Endothelial cell of hepatic sinusoid (primary cell): Measurements from ENCODE around the gene TICRR.
"Not testable (repeated sequence)": the region's sequence is repeated elsewhere in the genome, so short reads cannot be mapped to it uniquely, and the experiment has no call there.

Experiments
- in situ Hi-C: cut with HindIII; loops from 2 replicates; pipeline ENCODE4 v1.10.0; 2017; ENCODE audit warnings: low sequenced_read_pairs

TICRR gene

DNA sequence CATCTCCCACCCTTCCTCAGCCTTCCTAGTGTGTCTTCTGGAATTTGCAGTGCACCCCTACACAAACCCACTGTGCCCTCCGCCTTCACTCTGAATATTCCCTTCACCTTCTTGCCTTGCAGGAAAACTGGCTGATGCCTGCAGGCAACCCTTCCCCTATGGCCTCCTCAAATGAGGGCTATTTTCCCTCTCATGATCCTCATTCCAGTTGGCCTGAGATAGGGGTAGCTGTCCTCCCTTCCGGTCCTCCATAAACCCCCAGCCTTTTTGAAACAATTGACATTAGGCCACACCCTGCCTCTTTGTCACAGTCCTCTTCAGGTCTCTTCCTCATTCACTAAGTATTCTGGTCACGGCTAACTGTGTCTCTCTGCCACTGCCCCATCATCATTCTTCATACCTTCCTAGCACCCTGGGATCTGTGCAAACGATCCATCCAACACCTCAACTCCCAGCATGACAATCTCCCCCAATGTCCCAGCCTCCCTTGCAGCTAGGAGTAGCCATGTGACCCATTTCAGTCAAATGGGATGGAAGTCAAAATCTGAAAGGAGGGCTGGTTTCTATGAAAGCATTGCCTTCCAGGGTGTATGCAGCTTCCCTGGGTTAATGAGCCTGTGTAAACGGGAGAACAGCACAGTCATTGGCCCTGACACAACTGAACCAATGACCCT lies 8.5 kb upstream of the TICRR start:
- in situ Hi-C loops, result no loop called here

DNA sequence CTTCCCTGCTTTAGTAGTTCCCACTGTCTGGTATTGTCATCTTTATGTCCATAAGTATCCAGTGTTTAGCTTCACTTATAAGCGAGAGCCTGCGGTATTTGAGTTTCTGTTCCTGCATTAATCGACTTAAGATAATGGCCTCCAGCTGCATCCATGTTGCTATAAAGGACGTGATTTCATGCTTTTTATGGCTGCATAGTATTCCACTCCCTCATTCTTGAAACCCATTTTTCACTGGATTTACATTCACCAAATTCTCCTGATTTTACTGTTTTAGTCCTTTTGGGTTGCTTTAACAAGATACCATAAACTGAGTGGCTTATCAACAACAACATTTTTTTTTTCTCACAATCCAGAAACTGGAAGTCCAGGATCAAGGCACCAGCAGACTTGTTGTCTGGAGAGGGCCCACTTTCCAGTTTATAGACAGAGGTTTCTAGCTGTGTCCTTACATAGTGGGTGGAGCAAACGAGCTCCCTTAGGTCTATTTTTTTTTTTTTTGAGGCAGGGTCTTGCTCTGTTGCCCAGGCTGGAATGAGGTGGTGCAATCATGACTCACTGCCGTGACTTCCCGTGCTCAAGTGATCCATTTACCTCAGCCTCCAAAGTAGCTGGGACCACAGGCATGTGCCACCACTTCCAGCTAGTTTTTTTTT lies 6.1 kb upstream of the TICRR start:
- in situ Hi-C loops, result no loop called here

DNA sequence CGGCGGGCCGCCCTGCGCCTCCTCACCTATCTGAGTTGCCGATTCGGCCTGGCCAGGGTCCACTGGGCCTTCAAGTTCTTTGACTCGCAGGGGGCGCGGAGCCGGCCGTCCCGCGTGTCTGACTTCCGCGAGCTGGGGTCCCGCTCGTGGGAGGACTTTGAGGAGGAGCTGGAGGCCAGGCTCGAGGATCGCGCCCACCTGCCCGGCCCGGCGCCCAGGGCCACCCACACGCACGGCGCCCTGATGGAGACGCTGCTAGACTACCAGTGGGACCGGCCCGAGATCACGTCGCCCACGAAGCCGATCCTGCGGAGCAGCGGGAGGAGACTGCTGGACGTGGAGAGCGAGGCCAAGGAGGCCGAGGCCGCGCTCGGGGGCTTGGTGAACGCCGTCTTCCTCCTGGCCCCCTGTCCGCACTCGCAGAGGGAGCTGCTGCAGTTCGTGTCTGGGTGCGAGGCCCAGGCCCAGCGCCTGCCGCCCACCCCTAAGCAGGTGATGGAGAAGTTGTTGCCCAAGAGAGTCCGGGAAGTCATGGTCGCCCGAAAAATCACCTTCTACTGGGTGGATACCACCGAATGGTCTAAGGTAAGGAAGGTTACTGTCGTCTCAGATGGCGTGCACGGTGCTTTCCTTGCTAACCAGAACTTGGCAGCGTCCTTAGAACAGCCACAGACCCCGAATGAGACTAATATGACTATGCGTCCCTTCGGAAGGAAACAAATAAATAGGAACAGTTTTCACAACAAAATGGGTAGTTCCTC lies 567 bp downstream of the TICRR start:
- in situ Hi-C loops, result no loop called here

DNA sequence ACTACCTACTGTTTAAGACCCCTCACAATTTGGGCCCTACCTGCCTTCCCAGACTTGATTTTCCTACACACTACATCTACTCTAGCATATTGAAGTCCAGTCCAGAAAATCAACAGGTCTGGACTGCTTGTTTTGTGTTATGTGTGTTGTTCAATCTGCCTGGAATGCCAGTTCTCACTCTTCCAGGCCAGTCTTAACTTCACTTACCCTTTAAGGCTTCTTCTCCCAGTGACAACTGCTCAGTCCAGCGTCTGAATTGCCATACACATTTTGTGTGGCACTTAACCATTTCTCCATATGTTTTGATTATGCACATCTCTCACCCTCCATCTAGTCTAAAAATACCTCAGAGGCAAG lies 1.1 kb downstream of the TICRR start:
- in situ Hi-C loops, result no loop called here

DNA sequence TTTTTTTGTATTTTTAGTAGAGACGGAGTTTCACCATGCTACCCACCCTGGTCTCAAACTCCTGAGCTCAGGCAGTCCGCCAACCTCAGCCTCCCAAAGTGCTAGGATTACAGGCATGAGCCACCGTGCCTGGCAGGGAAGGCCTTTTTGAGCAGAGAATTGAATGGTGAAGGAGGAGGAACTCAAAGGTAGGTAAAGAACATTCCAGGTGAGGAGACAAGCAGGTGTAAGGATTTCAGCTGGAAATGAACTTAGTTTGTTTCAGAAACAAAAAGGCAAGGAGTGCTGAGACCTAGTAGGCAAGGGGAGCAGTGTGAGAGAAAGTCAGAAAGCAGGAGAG lies 2.5 kb downstream of the TICRR start:
- in situ Hi-C loops, result no loop called here

DNA sequence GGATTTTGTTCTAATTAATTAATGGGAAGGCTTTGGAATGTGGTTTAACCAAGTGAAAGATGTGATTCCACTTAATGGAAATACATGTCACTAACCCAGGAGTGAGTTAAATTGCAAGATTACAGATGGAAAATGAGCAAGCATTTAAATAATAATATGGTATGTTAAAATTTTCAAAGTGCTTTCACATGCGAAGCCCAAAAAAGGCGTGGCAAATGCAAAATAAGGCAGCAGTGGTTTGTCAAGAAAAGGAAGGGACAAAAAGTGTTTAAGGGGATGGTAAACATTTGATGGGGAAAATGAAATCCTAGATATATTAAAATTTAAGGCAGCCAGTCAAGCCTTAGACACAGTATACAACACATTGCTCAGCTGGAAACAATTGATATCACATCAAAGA lies 2.9 kb downstream of the TICRR start:
- in situ Hi-C loops, result no loop called here

DNA sequence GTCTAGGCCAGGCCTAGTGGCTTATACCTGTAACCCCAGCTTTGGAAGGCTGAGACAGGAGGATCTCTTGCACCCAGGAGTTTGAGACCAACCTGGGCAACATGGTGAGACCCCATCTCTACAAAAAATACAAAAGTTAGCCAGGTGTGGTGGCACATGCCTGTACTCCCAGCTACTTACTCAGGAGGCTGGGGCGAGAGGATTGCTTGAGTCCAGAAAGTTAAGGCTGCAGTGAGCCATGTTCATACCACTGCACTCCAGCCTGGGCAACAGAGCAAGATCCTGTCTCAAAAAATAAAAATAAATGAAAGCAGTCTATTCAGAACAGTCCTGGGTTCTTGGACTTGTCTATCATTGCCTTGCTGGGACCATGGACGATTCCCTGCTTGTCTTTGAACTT lies 5.5 kb downstream of the TICRR start:
- in situ Hi-C loops, result not testable (repeated sequence)

DNA sequence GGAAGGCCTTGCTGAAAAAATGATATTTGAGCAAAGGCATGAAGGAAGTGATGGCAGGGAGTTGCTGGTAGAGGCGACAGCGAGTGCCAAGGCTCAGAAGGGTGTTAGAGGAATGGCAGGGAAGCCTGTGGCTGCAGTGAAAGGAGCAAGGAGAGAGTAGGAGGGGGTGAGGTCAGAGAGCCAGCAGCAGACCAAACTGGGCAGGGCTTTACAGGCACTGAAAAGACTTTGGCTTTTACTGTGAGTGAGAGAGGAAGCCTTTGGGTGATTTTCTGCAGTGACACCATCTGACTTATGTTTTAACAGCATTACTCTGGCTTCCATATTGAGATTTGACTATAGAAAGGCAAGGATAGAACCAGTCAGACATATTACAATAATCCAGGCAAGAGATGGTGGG lies 11.4 kb downstream of the TICRR start:
- in situ Hi-C loops, result no loop called here

DNA sequence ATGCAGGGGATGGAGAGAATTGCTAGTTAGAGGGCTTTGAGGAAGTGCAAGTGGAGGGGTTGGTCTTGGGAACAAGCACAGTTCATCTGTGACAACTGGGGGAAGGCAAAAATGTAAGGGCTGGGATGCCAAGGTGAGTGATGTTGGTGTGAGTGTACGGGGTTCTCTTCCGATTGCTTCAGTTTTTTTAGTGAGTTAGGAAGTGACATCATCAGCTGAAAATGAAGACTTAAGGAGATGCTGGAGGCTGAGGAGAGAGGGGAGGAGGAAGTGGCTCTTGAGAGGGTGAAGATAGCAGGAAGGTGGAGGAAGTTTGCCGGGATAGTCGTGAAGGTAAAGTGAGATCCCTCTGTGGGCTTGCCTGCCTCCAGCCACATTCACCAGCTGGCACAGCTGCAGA lies 12.7 kb downstream of the TICRR start:
- in situ Hi-C loops, result no loop called here

DNA sequence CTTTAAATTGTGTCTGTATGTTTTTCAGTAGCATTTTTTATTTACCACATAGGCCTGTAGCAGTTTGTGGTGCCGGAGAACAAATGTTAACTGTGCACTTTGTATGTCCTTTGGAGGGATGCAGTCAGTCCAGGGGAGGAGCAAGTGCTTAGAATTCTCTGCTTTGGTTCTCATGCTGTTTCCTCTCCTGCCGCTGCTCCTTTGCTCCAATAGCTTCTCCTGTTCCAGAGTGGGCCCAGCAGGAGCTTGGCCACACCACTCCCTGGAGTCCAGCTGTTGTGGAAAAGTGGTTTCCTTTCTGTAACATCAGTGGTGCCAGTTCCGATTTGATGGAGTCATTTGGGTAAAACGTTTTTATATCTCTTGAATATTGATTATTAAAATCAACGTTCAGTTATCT lies 16.6 kb downstream of the TICRR start:
- in situ Hi-C loops, result no loop called here

DNA sequence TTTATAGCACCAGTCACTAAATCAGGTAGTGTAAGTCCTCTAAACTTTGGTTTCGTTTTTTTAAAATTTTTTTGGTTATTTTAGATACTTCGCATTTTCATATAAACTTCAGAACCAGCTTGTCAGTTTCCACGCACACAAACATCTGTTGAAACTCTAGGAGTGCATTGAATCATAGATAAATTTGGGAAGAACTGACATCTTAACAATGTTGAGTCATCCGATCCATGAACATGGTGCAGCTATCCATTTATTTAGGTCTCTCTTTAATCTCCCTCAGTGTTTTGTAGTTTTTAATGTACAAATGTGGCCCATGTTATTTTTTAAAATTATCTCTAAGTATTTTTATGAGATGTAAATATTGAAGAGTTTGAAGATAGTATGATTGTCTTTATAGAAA lies 17.7 kb downstream of the TICRR start:
- in situ Hi-C loops, result no loop called here

DNA sequence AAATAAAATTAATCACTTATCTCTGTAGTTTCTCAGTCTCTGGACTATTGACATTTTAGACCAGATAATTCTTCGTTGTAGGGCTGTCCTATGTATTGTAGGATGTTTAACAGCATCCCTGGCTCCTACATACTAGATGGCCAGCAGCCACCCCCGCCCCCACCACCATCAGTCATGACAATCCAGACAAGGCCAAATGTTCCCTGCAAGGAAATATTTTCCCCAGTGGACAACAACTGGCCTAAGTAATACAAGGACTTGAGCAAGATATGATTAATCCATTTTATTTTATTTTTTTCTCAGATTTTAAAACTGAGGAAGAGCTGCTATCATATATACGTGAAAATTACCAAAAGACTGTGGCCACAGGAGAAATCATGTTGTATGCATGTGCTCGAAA lies 23.8 kb downstream of the TICRR start:
- in situ Hi-C loops, result no loop called here

DNA sequence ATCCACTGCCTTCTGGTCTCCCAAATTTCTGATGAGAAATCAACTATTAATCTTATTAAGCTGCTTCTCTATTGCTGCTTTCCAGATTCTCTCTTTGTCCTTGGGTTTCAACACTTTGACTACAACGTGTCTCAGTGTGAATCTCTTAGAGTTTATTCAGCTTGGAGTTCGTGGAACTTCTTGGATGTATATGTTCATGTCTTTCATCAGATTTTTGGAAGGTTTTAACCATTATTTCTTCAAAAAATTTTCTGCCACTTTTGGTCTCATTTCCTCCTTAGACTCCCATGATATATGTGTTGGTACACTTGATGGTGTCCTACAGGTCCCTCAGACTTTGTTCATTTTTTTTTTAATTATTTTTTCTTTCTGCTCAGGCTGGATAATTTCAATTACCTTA lies 36.0 kb downstream of the TICRR start:
- in situ Hi-C loops, result no loop called here

DNA sequence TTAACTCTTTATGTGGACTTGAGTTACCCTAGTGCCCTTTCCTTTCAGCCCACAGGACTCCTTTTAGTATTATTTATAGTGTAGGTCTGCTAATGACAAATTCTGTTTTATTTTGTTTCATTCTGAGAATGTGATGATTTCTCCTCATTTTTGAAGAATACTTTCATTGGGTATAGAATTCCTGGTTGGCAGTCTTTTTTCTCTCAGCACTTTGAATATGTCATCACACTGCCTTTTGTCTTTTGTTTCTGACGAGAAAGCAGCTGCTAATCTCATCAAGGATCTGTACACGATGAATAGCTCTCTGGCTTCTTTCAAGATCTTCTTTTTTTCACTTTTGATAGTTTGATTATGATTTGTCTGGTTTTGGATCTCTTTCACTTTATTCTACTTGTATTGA lies 37.8 kb downstream of the TICRR start:
- in situ Hi-C loops, result no loop called here

DNA sequence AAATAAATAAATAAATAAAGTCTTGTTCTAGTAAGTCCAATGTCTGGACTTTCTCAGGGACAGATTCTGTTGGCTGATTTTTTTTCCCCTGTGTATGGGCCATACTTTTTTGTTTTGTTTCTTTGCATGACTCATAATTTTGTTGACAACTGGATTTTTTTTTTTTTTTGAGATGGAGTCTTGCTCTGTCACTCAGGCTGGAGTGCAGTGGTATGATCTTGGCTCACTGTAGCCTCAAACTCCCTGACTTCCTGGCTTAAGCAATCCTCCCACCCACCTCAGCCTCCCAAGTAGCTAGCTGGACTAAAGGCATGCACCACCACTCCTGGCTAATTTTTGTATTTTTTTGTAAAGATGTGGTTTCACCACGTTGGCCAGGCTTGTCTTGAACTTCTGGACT lies 38.9 kb downstream of the TICRR start:
- in situ Hi-C loops, result no loop called here

DNA sequence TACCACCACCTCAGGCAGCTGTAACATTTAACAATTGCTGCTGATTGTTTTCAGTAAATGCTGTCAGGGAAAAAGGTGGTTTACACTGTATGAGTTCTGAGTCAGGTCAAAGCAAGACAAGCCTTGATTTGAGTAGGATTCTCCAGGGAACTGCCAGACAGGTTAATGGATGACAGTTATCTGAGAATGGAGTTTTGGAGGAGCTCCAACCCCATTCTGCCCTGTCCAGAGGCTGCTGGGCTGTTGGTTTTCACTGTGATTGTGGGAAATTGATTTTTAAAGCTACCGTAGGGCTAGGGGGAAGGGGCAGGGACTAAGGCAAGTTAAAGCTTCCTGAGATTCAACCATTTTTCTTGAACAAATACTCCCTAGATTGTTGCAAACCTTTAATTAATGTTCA lies 39.9 kb downstream of the TICRR start:
- in situ Hi-C loops, result no loop called here

DNA sequence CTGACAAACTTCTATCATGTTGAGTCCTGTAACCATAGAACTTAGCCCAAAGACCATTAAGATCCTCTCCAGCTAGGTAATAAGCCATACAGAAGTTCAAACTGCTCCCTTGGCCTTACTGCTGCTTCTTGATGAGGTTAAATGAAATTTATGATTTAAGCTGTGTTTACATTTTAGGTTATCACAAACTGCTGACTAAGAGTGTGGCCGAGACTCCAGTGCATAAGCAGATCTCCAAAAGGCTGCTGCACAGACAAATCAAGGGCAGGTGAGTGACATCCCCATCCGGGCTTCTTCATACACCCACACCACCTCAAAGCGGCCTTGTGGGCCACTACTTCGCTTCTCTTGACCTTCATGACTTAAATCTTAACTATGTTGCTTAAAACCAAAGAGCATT lies 41.0 kb downstream of the TICRR start:
- in situ Hi-C loops, result no loop called here

DNA sequence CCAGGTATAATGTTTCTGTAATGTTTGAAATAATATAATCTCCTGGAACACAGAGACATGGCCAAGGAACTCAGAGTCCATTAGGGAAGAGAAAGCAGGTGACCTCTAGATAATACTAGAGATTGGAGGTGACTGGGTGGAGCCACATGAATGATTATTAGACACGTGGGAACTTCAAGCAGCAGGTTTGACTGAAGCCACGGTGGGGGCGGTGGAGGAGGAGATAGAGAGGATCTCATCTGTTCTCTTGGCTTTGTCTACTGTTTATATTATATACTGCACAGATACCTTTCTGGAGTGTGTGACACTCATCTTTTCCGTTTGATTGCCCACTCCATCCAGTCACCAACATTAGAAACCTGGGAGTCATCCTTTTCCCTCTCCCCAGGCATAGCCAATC lies 46.3 kb downstream of the TICRR start:
- in situ Hi-C loops, result no loop called here

DNA sequence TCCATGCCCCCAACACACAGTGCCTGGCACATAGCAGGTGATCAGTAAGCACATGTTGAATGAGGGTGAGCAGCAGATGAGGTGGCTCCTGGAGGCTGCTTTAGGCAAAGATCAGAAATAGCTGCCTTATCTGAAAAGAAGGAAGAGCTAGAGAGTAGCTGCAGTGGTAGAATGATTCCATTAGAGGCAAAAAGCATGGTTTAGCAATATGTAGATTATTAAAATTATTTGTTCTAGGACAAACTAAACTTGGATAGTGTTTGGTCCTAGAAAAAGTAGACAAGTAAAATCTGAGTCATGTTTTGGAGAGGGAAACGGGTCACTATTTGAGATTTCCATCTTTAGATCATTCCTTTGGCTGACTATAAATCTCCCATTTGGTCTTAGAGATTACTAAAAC lies 47.9 kb downstream of the TICRR start:
- in situ Hi-C loops, result no loop called here

DNA sequence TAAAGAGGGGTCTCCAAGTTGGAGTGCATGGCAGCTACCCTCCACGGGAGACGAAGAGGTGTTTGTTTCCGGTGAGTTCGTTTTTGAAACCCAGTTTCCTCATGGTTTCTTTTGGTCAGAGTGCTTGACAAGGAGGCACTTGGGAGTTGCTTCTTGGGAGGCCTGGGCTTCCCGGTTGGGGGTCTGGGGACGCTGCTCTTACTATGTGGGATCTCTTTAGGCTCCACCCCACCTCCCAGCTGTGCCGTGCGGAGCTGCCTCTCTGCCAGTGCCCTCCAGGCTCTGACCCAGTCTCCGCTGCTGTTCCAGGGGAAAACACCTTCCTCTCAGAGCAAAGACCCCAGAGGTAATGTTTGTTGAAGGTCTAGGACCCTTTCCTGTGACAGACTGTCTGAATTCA lies 50.4 kb downstream of the TICRR start:
- in situ Hi-C loops, result no loop called here

DNA sequence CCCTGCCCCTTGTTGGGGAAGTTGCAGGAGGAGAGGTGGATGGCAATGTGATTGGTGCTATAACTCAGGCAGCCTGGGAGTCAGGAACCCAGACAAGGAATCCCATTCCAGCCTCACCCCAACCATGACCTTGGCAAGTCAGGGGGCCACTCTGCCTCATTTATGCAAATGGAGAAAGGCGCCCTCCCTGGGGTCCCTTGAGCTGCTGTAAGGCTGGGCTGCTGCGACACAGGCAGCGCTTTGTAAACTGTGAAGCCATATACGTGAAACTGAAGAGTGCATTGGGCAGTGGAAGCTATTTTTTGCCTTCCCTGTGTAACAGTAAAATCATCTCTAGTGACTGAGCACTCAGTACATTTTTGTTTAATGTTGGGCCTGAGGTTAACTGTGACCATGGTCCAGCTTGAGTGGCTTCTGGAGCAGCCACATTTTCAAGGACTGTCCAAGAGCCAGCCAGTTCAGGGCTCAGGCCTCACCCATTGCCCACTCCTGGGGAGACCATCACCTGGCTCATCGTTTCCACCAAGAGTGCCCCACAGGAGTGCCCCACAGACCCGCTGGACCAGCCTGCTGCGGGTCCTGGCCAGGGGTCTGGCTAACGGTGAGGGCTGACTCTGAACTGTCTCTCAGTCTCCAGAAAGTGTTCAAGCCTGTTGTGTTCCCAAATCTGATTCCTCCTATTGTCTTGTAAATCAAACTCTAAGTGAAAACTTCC lies 52.1 kb downstream of the TICRR start:
- in situ Hi-C loops, result no loop called here

DNA sequence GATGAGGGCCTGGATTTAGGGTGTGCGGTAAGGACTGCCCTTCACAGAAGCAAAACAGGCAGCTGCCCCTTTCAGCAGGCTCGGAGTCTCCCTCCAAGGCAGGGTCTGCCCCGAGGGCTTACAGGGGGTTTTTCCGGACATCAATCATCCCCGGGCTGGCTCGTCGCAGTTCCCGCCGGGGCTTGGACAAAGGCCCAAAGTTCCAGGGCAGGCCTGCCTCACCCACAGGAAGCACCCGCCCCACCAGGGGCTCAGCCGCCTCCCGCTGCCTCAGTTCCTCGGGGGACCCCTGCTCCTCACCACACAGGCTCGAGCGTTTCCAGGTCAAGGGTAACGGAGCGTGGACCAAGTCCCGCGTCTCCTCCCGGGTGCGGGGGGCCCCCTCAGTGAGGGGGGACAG lies 53.0 kb downstream of the TICRR start:
- in situ Hi-C loops, result no loop called here
